Measurements from ENCODE around the gene FMNL2.

- TF ChIP-seq CTCF (conservative IDR thresholded peaks at IDR 0.05; ENCODE audit: low read depth in 2 of 2): no peak
- no peak for TF ChIP-seq EZH2 (IDR thresholded peaks at IDR 0.05; ENCODE audit: low read depth, unreplicated experiment)
- no peak for TF ChIP-seq EZH2phosphoT487 (IDR thresholded peaks at IDR 0.05; ENCODE audit: unreplicated experiment)
Measured at GRCh38 chr2:152695763-152696162, 360.8 kb downstream of the FMNL2 start.
